Transverse colon (tissue), 4 donors: ENCODE data around the gene CRAMP1.

ENCODE experiments used
- EP300 ChIP-seq: sonication (generic); formaldehyde crosslinking; IDR thresholded peaks from one replicate; pipeline ENCODE4 v1.6.1; 2017; ENCODE audit warnings: antibody characterized with exemption, low read depth
- POLR2A ChIP-seq: fragments of 450-650 bp; IDR thresholded peaks from one replicate; pipeline ENCODE4 v1.6.1; 2016; ENCODE audit warnings: antibody characterized with exemption, mild to moderate bottlenecking, moderate library complexity
- POLR2AphosphoS5 ChIP-seq, 3 donors: sonication (generic); formaldehyde crosslinking; IDR thresholded peaks; one replicate each; pipeline ENCODE4 v1.6.1; 2016; ENCODE audit warnings: antibody characterized with exemption in 3 of 3
- TF ChIP-seq, protein P1 (sequence below), 5 experiments: fragments of 200-600 bp in 3 of 5; fragments of 450-650 bp in 2 of 5; sonication (generic) in 3 of 5; IDR thresholded peaks; 1 replicate in 2 of 5; 2 replicates in 3 of 5; pipeline ENCODE4 v1.5.1; 2016 to 2017; ENCODE audit warnings: antibody characterized with exemption in 5 of 5, inconsistent platforms in 3 of 5, mild to moderate bottlenecking in 2 of 5, moderate library complexity in 1 of 5

DNA sequence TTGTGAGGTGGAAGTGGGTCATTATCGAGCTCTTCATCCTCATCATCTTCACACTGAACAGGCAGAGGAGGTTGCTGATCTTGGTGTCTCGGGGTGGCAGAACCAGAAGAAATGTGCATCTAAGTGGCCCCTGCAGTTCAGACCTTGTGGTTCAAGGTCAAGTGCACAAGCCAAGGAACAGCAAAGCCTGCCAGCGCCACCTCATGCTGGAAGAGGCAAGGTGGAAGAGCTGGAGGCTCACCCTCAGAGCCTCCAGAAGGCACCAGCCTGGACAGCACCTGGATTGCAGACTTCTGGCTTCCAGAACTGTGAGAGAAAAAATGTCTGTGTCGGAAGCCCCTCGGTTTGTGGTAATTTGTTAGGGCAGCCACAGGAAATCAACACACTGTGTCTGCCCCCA lies 32.9 kb upstream of the CRAMP1 start:
- TF ChIP-seq POLR2AphosphoS5 (IDR thresholded peaks at IDR 0.05), result no peak
- TF ChIP-seq, protein P1, sequence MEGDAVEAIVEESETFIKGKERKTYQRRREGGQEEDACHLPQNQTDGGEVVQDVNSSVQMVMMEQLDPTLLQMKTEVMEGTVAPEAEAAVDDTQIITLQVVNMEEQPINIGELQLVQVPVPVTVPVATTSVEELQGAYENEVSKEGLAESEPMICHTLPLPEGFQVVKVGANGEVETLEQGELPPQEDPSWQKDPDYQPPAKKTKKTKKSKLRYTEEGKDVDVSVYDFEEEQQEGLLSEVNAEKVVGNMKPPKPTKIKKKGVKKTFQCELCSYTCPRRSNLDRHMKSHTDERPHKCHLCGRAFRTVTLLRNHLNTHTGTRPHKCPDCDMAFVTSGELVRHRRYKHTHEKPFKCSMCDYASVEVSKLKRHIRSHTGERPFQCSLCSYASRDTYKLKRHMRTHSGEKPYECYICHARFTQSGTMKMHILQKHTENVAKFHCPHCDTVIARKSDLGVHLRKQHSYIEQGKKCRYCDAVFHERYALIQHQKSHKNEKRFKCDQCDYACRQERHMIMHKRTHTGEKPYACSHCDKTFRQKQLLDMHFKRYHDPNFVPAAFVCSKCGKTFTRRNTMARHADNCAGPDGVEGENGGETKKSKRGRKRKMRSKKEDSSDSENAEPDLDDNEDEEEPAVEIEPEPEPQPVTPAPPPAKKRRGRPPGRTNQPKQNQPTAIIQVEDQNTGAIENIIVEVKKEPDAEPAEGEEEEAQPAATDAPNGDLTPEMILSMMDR (IDR thresholded peaks at IDR 0.05), result no peak
- TF ChIP-seq POLR2A, result no peak
- TF ChIP-seq EP300, result no peak
